Right lobe of liver (tissue), 6 donors: ENCODE results near the gene COL4A3. TPM values are rescaled to one million over a fixed set of nuclear protein-coding genes. Genes with fewer than 3 reads are reported as not detected.

Experiments used
- ATAC-seq, 4 donors: fragments of 200-7000 bp; cut with Tn5 transposase; one replicate each; pipeline ENCODE4 v1.9.1; 2020; ENCODE audit warnings: mild to moderate bottlenecking in 4 of 4, moderate library complexity in 4 of 4
- DNase-seq, 3 donors: peaks; one replicate each; pipeline ENCODE4 v3.0.0-alpha.2; 2020
- H3K27ac ChIP-seq, 3 donors: fragments of 200-600 bp; one replicate each; pipeline ENCODE4 v1.8.0; 2022
- H3K27me3 ChIP-seq, 2 donors: fragments of 200-600 bp; one replicate each; pipeline ENCODE4 v1.8.0; 2022
- H3K36me3 ChIP-seq, 4 donors: fragments of 200-600 bp; sonication (generic) in 1 of 4; one replicate each; pipeline versions ENCODE4 v1.5.1 to v1.8.0; 2017 to 2022; ENCODE audit warnings: control low read depth in 1 of 4
- H3K4me1 ChIP-seq, 4 donors: fragments of 200-600 bp; sonication (generic) in 1 of 4; one replicate each; pipeline versions ENCODE4 v1.5.1 to v1.8.0; 2017 to 2022; ENCODE audit warnings: control low read depth in 1 of 4
- H3K4me3 ChIP-seq, 3 donors: fragments of 200-600 bp; one replicate each; pipeline ENCODE4 v1.8.0; 2022
- H3K9me3 ChIP-seq, 4 donors: fragments of 200-600 bp; sonication (generic) in 1 of 4; one replicate each; pipeline versions ENCODE4 v1.5.1 to v1.8.0; 2017 to 2022; ENCODE audit warnings: control low read depth in 1 of 4
- POLR2A ChIP-seq: fragments of 450-650 bp; IDR thresholded peaks from one replicate; pipeline ENCODE4 v1.6.1; 2017; ENCODE audit warnings: antibody characterized with exemption, mild to moderate bottlenecking
- WGBS: methylation state at CpG from one replicate; pipeline ENCODE4 v1.1.6; 2018; ENCODE audit warnings: low coverage, low lambda C conversion rate; ENCODE audit not compliant: insufficient coverage; ENCODE audit errors: missing lambda C conversion rate; 5-methylcytosine and 5-hydroxymethylcytosine counted together
- intact Hi-C, 2 donors: fragments of 100-400 bp; cut with DNase I; formaldehyde crosslinking; loops; one replicate each; pipeline versions ENCODE4 v1.11.2 to v1.14.1; 2022
- total RNA-seq, 6 experiments: library from RNA; depleted of rRNA in 2 of 6; stranded (reverse); fragments of >200 nt in 2 of 6; fragmentation: NEBNext Ultra II Directional in 3 of 6; extraction: Animal tissue kit (Norgen Biotek cat#: 25700) in 3 of 6; gene quantifications; one replicate each; pipeline versions ENCODE4 v1.1.0 to v1.2.4, GENCODE V29; 2016 to 2023
- TF ChIP-seq, protein P1 (sequence below), 4 donors: fragments of 200-600 bp in 3 of 4; fragments of 450-650 bp in 1 of 4; IDR thresholded peaks; one replicate each; pipeline versions ENCODE4 v1.5.1 to v1.8.0; 2016 to 2022; ENCODE audit warnings: antibody characterized with exemption in 4 of 4, mild to moderate bottlenecking in 2 of 4
- donor health status: DM: no; HTN: yes; CAD: no.
- donor health status: DM: no; HTN: no; CAD: no.
- donor health status: DM: no; HTN: no; CAD: no.
- donor health status: DM: no; HTN: yes; CAD: no.
- donor health status: DM: no; HTN: yes; CAD: no.

The COL4A3 gene
- total RNA-seq, 6 experiments from 2014 or later = 0.12 to 1.6 (median 0.73) TPM

DNA sequence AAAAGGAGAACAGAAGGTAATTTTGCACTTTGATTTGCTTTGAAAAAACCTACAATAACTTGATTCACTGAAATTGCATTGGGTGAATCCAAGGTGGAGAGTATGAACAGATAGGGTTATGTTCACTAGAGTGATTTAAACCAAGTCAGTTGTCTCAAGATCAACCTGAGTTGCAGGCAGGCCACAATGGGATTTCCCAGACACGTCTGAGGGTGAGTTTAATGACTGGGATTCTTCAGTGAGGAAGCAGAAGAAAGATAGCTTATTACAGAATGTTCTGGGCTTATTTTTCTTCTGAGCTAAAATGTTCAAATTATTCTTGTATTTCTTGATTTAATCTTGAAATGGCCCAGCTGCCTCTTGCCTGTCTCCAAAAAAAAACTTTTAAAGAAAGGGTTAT is 20.5 kb upstream of the COL4A3 start:
- no peak for ATAC-seq
- DNase-seq = no peak
- Histone ChIP-seq H3K27ac (no peak overlapping the region), H3K4me3 (no peak overlapping the region), H3K9me3 (peaks cover 0 to 5% (median 0%) of the 10 kb centered on the region in 4 donors), H3K36me3 (no peaks in the 10 kb centered on the region), H3K27me3 (no peaks in the 10 kb centered on the region), H3K4me1 (no peaks in the 10 kb centered on the region)
- WGBS = 60% methylated on average over 1 of the region's 1 CpG
- no peak for TF ChIP-seq POLR2A
- TF ChIP-seq, protein P1, sequence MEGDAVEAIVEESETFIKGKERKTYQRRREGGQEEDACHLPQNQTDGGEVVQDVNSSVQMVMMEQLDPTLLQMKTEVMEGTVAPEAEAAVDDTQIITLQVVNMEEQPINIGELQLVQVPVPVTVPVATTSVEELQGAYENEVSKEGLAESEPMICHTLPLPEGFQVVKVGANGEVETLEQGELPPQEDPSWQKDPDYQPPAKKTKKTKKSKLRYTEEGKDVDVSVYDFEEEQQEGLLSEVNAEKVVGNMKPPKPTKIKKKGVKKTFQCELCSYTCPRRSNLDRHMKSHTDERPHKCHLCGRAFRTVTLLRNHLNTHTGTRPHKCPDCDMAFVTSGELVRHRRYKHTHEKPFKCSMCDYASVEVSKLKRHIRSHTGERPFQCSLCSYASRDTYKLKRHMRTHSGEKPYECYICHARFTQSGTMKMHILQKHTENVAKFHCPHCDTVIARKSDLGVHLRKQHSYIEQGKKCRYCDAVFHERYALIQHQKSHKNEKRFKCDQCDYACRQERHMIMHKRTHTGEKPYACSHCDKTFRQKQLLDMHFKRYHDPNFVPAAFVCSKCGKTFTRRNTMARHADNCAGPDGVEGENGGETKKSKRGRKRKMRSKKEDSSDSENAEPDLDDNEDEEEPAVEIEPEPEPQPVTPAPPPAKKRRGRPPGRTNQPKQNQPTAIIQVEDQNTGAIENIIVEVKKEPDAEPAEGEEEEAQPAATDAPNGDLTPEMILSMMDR (IDR thresholded peaks at IDR 0.05) = no peak
- intact Hi-C loops = no loop called here

DNA sequence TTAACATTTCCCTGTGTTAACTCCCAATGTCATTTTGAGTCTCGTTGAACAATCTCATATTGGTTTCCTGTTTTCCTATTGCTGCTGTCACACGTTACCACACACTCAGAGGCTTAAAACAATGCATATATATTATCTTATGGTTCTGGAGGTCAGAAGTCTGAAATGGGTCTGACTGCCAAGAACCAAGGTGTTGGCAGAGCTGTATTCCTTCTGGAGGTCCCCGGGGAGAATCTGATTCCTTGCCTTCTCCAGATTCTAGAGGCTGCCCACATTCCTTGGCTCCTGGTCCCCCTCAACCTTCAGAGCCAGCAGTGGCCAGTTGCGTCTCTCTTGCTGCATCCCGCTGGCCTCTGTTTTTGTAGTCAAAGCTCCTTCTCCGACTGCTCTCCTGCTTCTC is 18.0 kb upstream of the COL4A3 start:
- DNase-seq (no peak), ATAC-seq (no peak)
- H3K4me1 ChIP-seq = no peaks in the 10 kb centered on the region
- intact Hi-C loops = no loop called here
- H3K4me3 ChIP-seq = no peak overlapping the region
- peaks cover 0 to 5% (median 0%) of the 10 kb centered on the region in 4 donors for H3K9me3 ChIP-seq
- no peak for TF ChIP-seq POLR2A
- TF ChIP-seq, protein P1 (IDR thresholded peaks at IDR 0.05) = no peak
- H3K27me3 ChIP-seq = no peaks in the 10 kb centered on the region
- no peak overlapping the region for H3K27ac ChIP-seq
- 68% methylated on average over 6 of the region's 6 CpGs for whole genome bisulfite sequencing
- H3K36me3 ChIP-seq = no peaks in the 10 kb centered on the region

DNA sequence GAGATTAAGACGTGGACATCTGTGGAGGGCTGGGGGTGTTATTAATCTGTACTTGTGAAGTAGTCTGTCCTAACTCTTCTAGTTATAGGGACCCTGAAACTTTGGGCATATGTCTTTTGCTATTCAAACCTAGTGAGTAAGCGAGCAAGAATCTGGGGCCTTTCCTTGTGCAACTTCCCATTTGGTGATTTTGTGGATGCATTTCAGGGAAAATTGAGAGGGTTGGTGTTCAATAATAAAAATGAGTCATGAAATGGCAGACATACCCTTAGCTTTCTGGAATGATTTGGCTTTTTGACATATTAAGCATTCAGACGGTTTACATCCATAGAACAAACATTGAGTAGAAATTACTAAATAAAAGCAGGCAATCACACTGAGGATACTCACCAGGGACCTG is 17.4 kb upstream of the COL4A3 start:
- Histone ChIP-seq H3K4me3 (no peak overlapping the region), H3K4me1 (no peaks in the 10 kb centered on the region), H3K36me3 (no peaks in the 10 kb centered on the region), H3K27ac (no peak overlapping the region), H3K9me3 (peaks cover 0 to 5% (median 0%) of the 10 kb centered on the region in 4 donors), H3K27me3 (no peaks in the 10 kb centered on the region)
- WGBS = 57% methylated on average over 3 of the region's 3 CpGs
- intact Hi-C loops = no loop called here
- ATAC-seq = no peak
- no peak for TF ChIP-seq POLR2A
- TF ChIP-seq, protein P1 (IDR thresholded peaks at IDR 0.05) = no peak
- no peak for DNase-seq

DNA sequence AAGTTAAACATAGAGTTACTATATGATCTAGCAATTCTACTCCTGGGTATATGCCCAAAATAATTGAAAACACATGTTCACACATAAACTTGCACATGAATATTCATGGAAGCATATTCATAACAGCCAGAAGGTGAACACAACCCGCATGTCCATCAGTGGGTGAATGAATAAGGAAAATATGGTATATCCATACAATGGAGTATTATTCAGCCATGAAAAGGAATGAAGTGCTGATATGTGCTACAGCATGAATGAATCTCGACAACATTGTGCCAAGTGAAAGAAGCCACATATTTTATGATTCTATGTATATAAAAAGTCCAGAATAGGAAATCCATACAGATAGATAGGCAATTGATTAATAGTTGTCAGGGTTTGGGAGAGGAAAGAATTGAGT is 16.3 kb upstream of the COL4A3 start:
- TF ChIP-seq, protein P1 (IDR thresholded peaks at IDR 0.05) = no peak
- no peak for TF ChIP-seq POLR2A
- Histone ChIP-seq H3K4me1 (no peaks in the 10 kb centered on the region), H3K27me3 (no peaks in the 10 kb centered on the region), H3K36me3 (no peaks in the 10 kb centered on the region), H3K4me3 (no peak overlapping the region), H3K9me3 (peaks cover 0 to 5% (median 0%) of the 10 kb centered on the region in 4 donors), H3K27ac (no peak overlapping the region)
- ATAC-seq = no peak
- intact Hi-C loops = no loop called here
- WGBS = 50% methylated on average over 2 of the region's 2 CpGs
- DNase-seq = no peak
